H9 (cell line): Measurements from ENCODE around the gene RSPH3. TPM values are rescaled to one million over a fixed set of nuclear protein-coding genes. Genes with fewer than 3 reads are reported as not detected.

Experiments used
- DNase-seq: peaks from one replicate; pipeline ENCODE4 v3.0.0-alpha.2; 2017
- H2AFZ ChIP-seq: one replicate; pipeline ENCODE4 v1.6.1; 2013; ENCODE audit warnings: mild to moderate bottlenecking, low read length, control low read depth, moderate library complexity
- H2AK5ac ChIP-seq: 2 replicates; pipeline ENCODE4 v1.6.1; 2013; ENCODE audit warnings: low read length, control low read depth, mixed read lengths; ENCODE audit not compliant: insufficient read length
- H2BK120ac ChIP-seq: one replicate; pipeline ENCODE4 v1.6.1; 2013; ENCODE audit warnings: low read depth, mild to moderate bottlenecking, low read length, control low read depth, inconsistent platforms; ENCODE audit not compliant: poor library complexity, severe bottlenecking
- H2BK12ac ChIP-seq: 2 replicates; pipeline ENCODE4 v1.6.1; 2013; ENCODE audit warnings: low read length, control low read depth, mixed read lengths, low read depth; ENCODE audit not compliant: insufficient read length
- H2BK15ac ChIP-seq: 2 replicates; pipeline ENCODE4 v1.6.1; 2013; ENCODE audit warnings: low read depth, low read length, control low read depth
- H2BK20ac ChIP-seq: one replicate; pipeline ENCODE4 v1.6.1; 2013; ENCODE audit warnings: low read depth, mild to moderate bottlenecking, low read length, control low read depth, inconsistent platforms; ENCODE audit not compliant: poor library complexity, severe bottlenecking
- H2BK5ac ChIP-seq: 2 replicates; pipeline ENCODE4 v1.6.1; 2013; ENCODE audit warnings: low read length, control low read depth, mixed read lengths; ENCODE audit not compliant: insufficient read length
- H3K14ac ChIP-seq: 2 replicates; pipeline ENCODE4 v1.6.1; 2013; ENCODE audit warnings: low read length, control low read depth; ENCODE audit not compliant: insufficient read depth
- H3K18ac ChIP-seq: 2 replicates; pipeline ENCODE4 v1.6.1; 2013; ENCODE audit warnings: low read depth, mild to moderate bottlenecking, mixed read lengths, low read length, control low read depth; ENCODE audit not compliant: insufficient read length
- H3K23ac ChIP-seq: 2 replicates; pipeline ENCODE4 v1.6.1; 2013; ENCODE audit warnings: low read length, control low read depth, mixed read lengths, low read depth; ENCODE audit not compliant: insufficient read length
- H3K23me2 ChIP-seq: 2 replicates; pipeline ENCODE4 v1.6.1; 2013; ENCODE audit warnings: low read depth, mild to moderate bottlenecking, mixed read lengths, low read length, control low read depth; ENCODE audit not compliant: insufficient read length, poor library complexity, severe bottlenecking
- H3K27ac ChIP-seq: 2 replicates; pipeline ENCODE4 v1.5.1; 2013; ENCODE audit warnings: low read length, control low read depth, mixed read lengths, low read depth; ENCODE audit not compliant: insufficient read length
- H3K27me3 ChIP-seq: 2 replicates; pipeline ENCODE4 v1.6.1; 2013; ENCODE audit warnings: low read length, control low read depth, inconsistent platforms; ENCODE audit not compliant: insufficient read depth
- H3K4ac ChIP-seq: 2 replicates; pipeline ENCODE4 v1.6.1; 2013; ENCODE audit warnings: low read depth, mild to moderate bottlenecking, control low read depth, inconsistent platforms, low read length, moderate library complexity
- H3K4me1 ChIP-seq: 2 replicates; pipeline ENCODE4 v1.6.1; 2013; ENCODE audit warnings: low read length, control low read depth, inconsistent platforms; ENCODE audit not compliant: insufficient read depth
- H3K4me2 ChIP-seq: 2 replicates; pipeline ENCODE4 v1.6.1; 2013; ENCODE audit warnings: low read length, control low read depth, mixed read lengths; ENCODE audit not compliant: insufficient read length, insufficient read depth
- H3K56ac ChIP-seq: 2 replicates; pipeline ENCODE4 v1.6.1; 2013; ENCODE audit warnings: low read depth, mild to moderate bottlenecking, mixed read lengths, low read length, control low read depth; ENCODE audit not compliant: insufficient read length
- H3K79me1 ChIP-seq: 2 replicates; pipeline ENCODE4 v1.6.1; 2013; ENCODE audit warnings: low read depth, mild to moderate bottlenecking, moderate library complexity, low read length, control low read depth, inconsistent platforms; ENCODE audit not compliant: insufficient read depth, poor library complexity, severe bottlenecking
- H3K79me2 ChIP-seq: 2 replicates; pipeline ENCODE4 v1.6.1; 2013; ENCODE audit warnings: low read length, control low read depth, inconsistent platforms; ENCODE audit not compliant: insufficient read depth
- H3K9ac ChIP-seq: 2 replicates; pipeline ENCODE4 v1.6.1; 2013; ENCODE audit warnings: low read length, control low read depth, mixed read lengths; ENCODE audit not compliant: insufficient read length; ENCODE audit errors: extremely low read depth
- H3K9me3 ChIP-seq: one replicate; pipeline ENCODE4 v1.6.1; 2013; ENCODE audit warnings: low read depth, low read length, inconsistent platforms; ENCODE audit not compliant: control insufficient read depth
- H3T11ph ChIP-seq: one replicate; pipeline ENCODE4 v1.6.1; 2013; ENCODE audit warnings: mild to moderate bottlenecking, low read length, control low read depth, inconsistent platforms
- H4K20me1 ChIP-seq: one replicate; pipeline ENCODE4 v1.6.1; 2013; ENCODE audit not compliant: control insufficient read depth, insufficient read length, insufficient read depth
- H4K5ac ChIP-seq: 2 replicates; pipeline ENCODE4 v1.6.1; 2013; ENCODE audit warnings: low read depth, mild to moderate bottlenecking, mixed read lengths, low read length, control low read depth; ENCODE audit not compliant: insufficient read length
- H4K8ac ChIP-seq: replicated peaks from 2 replicates; pipeline ENCODE4 v1.6.1; 2013; ENCODE audit warnings: low read length, control low read depth, mixed read lengths, low read depth; ENCODE audit not compliant: insufficient read length
- H4K91ac ChIP-seq: 2 replicates; pipeline ENCODE4 v1.6.1; 2013; ENCODE audit warnings: low read depth, mild to moderate bottlenecking, moderate library complexity, mixed read lengths, low read length, control low read depth; ENCODE audit not compliant: insufficient read length
- H3K27ac Mint-ChIP-seq, 3 experiments: 2 replicates in 2 of 3; 3 replicates in 1 of 3; pipeline ENCODE4 v1.8.0; 2020 to 2021; ENCODE audit warnings: mixed read lengths in 3 of 3, mild to moderate bottlenecking in 1 of 3, moderate library complexity in 1 of 3
- H3K27me3 Mint-ChIP-seq: 2 replicates; pipeline ENCODE4 v1.8.0; 2021; ENCODE audit warnings: low read depth, mild to moderate bottlenecking, moderate library complexity, mixed read lengths
- H3K36me3 Mint-ChIP-seq, 3 experiments: 2 replicates in 2 of 3; 3 replicates in 1 of 3; pipeline ENCODE4 v1.8.0; 2020 to 2021; ENCODE audit warnings: low read depth in 3 of 3, mixed read lengths in 3 of 3; ENCODE audit not compliant: insufficient read depth in 1 of 3
- H3K4me1 Mint-ChIP-seq, 2 experiments: 2 replicates each; pipeline ENCODE4 v1.8.0; 2020; ENCODE audit warnings: mixed read lengths in 2 of 2
- H3K4me3 Mint-ChIP-seq, 2 experiments: 2 replicates in 1 of 2; 3 replicates in 1 of 2; pipeline ENCODE4 v1.8.0; 2020 to 2021; ENCODE audit warnings: mild to moderate bottlenecking in 2 of 2, mixed read lengths in 2 of 2, moderate library complexity in 1 of 2
- H3K9me3 Mint-ChIP-seq, 2 experiments: 2 replicates in 1 of 2; 3 replicates in 1 of 2; pipeline ENCODE4 v1.8.0; 2020; ENCODE audit warnings: mild to moderate bottlenecking in 2 of 2, mixed read lengths in 2 of 2, moderate library complexity in 1 of 2
- CTCF ChIP-seq: fragments of 200-600 bp; sonication (generic); conservative IDR thresholded peaks from 3 replicates; pipeline ENCODE4 v1.8.0; 2021; ENCODE audit warnings: antibody characterized with exemption, mild to moderate bottlenecking
- whole genome bisulfite sequencing: extraction: QIAGEN DNeasy Blood & Tissue Kit; methylation state at CpG from one replicate; pipeline ENCODE4 v1.1.7; 2013; ENCODE audit warnings: missing lambda C conversion rate, low lambda C conversion rate, mixed read lengths; ENCODE audit not compliant: insufficient read length; ENCODE audit errors: extremely low coverage; 5-methylcytosine and 5-hydroxymethylcytosine counted together
- total RNA-seq: library from RNA; stranded (reverse); gene quantifications from 2 replicates; pipeline ENCODE4 v1.2.1, GENCODE V29; 2021

The RSPH3 gene
- total RNA-seq, 1 experiment from 2014 or later = 2.2 TPM

GRCh38 chr6:158988477-158988876 is 11.5 kb downstream of the RSPH3 start:
- H3T11ph ChIP-seq = no peak overlapping the region
- no peak overlapping the region for H2BK15ac ChIP-seq
- H3K4ac ChIP-seq = no peak overlapping the region

More at GRCh38 chr6:158988477-158988876, 11.5 kb downstream of the RSPH3 start:
- Histone ChIP-seq H3K56ac (no peak overlapping the region), H3K27me3 (no peaks in the 10 kb centered on the region), H2AFZ (no peak overlapping the region), H3K4me1 (no peaks in the 10 kb centered on the region), H2BK20ac (no peak overlapping the region), H2BK5ac (no peak overlapping the region), H3K9me3 (no peaks in the 10 kb centered on the region), H3K4me2 (no peak overlapping the region), H4K5ac (no peak overlapping the region), H2BK120ac (no peak overlapping the region), H4K91ac (no peak overlapping the region), H2AK5ac (no peak overlapping the region), H3K14ac (no peak overlapping the region), H3K23ac (no peak overlapping the region), H3K9ac (no peak overlapping the region), H3K23me2 (no peaks in the 10 kb centered on the region), H3K79me1 (no peaks in the 10 kb centered on the region), H3K18ac (no peak overlapping the region), H4K20me1 (no peaks in the 10 kb centered on the region), H3K27ac (no peak overlapping the region), H2BK12ac (no peak overlapping the region), H4K8ac (no peak overlapping the region), H3K79me2 (no peaks in the 10 kb centered on the region)
- DNase-seq = no peak
- no peak for TF ChIP-seq CTCF
- no peak overlapping the region for H3K27ac Mint-ChIP-seq
- H3K4me3 Mint-ChIP-seq = no peak overlapping the region
- H3K9me3 Mint-ChIP-seq = peaks cover 0 to 11% of the 10 kb centered on the region in 2 experiments; a peak in 2 of 5 replicates
- H3K36me3 Mint-ChIP-seq = peaks cover 2 to 23% (median 4%) of the 10 kb centered on the region in 3 experiments; a peak in 3 of 7 replicates
- no peaks in the 10 kb centered on the region for H3K4me1 Mint-ChIP-seq
- WGBS = no CpG with 5 or more reads among the region's 1 CpG
- H3K27me3 Mint-ChIP-seq = no peaks in the 10 kb centered on the region; the same call in 1 of the 2 replicates
